ENCODE results near the gene RELN.

DNA sequence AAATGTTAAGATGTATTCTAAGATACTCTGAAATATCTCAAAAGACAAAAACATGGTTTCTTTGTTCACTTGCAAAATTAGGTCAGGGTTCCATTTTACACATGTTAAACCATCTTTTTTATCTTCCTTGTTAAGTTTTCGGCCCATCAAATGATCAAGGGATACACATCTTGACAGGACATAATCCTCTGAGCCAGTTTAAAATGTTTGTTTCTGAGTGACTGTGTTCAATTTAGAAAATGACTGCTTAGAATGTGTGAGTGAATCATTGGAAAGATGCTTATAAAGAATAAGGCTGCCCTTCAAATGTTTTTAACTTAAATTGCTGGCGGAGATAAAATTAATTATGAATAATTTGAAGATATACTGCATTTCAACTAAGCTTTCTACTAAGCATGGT, 447.5 kb downstream of the RELN start:
- no peak for TF ChIP-seq POLR2AphosphoS5 (IDR thresholded peaks at IDR 0.05; ENCODE audit: insufficient read depth in 1 of 2, low read depth in 1 of 2)
- TF ChIP-seq, protein P1, sequence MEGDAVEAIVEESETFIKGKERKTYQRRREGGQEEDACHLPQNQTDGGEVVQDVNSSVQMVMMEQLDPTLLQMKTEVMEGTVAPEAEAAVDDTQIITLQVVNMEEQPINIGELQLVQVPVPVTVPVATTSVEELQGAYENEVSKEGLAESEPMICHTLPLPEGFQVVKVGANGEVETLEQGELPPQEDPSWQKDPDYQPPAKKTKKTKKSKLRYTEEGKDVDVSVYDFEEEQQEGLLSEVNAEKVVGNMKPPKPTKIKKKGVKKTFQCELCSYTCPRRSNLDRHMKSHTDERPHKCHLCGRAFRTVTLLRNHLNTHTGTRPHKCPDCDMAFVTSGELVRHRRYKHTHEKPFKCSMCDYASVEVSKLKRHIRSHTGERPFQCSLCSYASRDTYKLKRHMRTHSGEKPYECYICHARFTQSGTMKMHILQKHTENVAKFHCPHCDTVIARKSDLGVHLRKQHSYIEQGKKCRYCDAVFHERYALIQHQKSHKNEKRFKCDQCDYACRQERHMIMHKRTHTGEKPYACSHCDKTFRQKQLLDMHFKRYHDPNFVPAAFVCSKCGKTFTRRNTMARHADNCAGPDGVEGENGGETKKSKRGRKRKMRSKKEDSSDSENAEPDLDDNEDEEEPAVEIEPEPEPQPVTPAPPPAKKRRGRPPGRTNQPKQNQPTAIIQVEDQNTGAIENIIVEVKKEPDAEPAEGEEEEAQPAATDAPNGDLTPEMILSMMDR (IDR thresholded peaks at IDR 0.05) = no peak
